Left lobe of liver (tissue), 2 donors: Measurements from ENCODE around the gene NHERF2. TPM values are rescaled to one million over a fixed set of nuclear protein-coding genes. Genes with fewer than 3 reads are reported as not detected.

Experiments used
- ATAC-seq: fragments of 200-7000 bp; cut with Tn5 transposase; one replicate; pipeline ENCODE4 v1.9.1; 2020; ENCODE audit warnings: mild to moderate bottlenecking, moderate library complexity
- DNase-seq: peaks from one replicate; pipeline ENCODE4 v3.0.0-alpha.2; 2020; ENCODE audit warnings: low spot score
- total RNA-seq: library from RNA; stranded (reverse); gene quantifications from one replicate; pipeline ENCODE4 v1.2.1, GENCODE V29; 2021
- donor health status: DM: no; HTN: no; CAD: no; lungs with moderate emphysema.
- donor health status: DM: no; HTN: yes; CAD: no.

The NHERF2 gene
- total RNA-seq, 1 donor from 2014 or later, result 334 TPM

- ATAC-seq (peak; percentile 8), DNase-seq (peak; percentile 87)
Observed at GRCh38 chr16:2038382-2039231, 11.9 kb downstream of the NHERF2 start.

GRCh38 chr16:2039274-2040031 lies 12.8 kb downstream of the NHERF2 start:
- ATAC-seq (peak; percentile 38), DNase-seq (peak; percentile 97)

- peak; percentile 95 for DNase-seq
- ATAC-seq, result peak; percentile 34
Observed at GRCh38 chr16:2040041-2040786, 13.5 kb downstream of the NHERF2 start.

- ATAC-seq (peak; percentile 41), DNase-seq (peak; percentile 88)
Observed at GRCh38 chr16:2040787-2041522, 14.3 kb downstream of the NHERF2 start.

- peak; percentile 87 for DNase-seq
- peak; percentile 25 for ATAC-seq
Observed at GRCh38 chr16:2042171-2042985, 15.7 kb downstream of the NHERF2 start.

- DNase-seq (no peak), ATAC-seq (no peak)
Observed at GRCh38 chr16:2042986-2043666, 16.4 kb downstream of the NHERF2 start.

- no peak for ATAC-seq
- DNase-seq, result no peak
Observed at GRCh38 chr16:2043667-2044451, 17.2 kb downstream of the NHERF2 start.

- ATAC-seq (no peak), DNase-seq (no peak)
Observed at GRCh38 chr16:2044541-2044940, 17.8 kb downstream of the NHERF2 start.

- ATAC-seq, result no peak
- no peak for DNase-seq
Observed at GRCh38 chr16:2045965-2046892, 19.5 kb downstream of the NHERF2 start.

GRCh38 chr16:2046893-2047329 lies 20.2 kb downstream of the NHERF2 start:
- ATAC-seq, result no peak
- DNase-seq, result no peak

- DNase-seq, result peak; percentile 98
- ATAC-seq, result peak; percentile 92
Observed at GRCh38 chr16:2047330-2048115, 20.8 kb downstream of the NHERF2 start, which contains the start of the genes NTHL1 and TSC2. Gene NTHL1 (minus strand): TSS chr16:2047834. CDS start chr16:2047823, 11 bp downstream. Gene TSC2 (plus strand): TSS chr16:2047985. CDS start chr16:2048616, 631 bp downstream.

- ATAC-seq, result peak; percentile 11
- DNase-seq, result no peak
Observed at GRCh38 chr16:2048116-2048543, 21.4 kb downstream of the NHERF2 start.

GRCh38 chr16:2053211-2053610 lies 26.5 kb downstream of the NHERF2 start:
- DNase-seq, result no peak
- no peak for ATAC-seq

- DNase-seq, result no peak
- no peak for ATAC-seq
Observed at GRCh38 chr16:2053897-2054296, 27.2 kb downstream of the NHERF2 start.

- ATAC-seq (peak; percentile 14), DNase-seq (no peak)
Observed at GRCh38 chr16:2054543-2055245, 28.0 kb downstream of the NHERF2 start.
